ENCODE measurements around the gene RXFP4.

DNA sequence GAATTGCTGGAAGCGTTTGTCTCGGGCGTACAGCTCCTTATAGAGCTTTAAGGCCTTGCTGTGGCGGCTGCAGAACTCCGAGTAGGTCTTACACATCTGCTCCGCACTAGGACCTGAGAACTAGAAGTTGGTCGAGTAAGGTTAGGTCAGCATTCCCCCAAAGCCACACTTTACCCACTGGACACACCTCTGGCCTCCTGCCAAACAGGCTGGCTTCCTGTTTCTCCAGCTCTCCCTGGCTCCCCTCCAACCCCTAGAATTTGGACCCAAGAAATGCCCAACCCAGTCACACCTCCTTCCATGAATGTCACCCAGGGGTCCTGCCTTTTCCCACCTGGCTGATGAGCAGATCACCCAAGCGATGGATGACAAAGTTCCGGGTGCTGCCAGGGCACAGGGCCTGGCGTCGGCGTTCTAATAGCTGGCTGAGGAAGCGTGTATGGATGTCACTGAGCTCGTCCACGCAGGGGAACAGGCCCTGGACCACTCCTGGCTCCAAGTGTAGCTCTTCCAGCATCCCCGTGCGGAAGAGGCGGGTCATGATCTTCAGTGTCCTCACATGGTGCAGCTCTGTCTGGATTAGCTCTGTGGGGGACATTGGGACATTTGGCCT, 21.3 kb downstream of the RXFP4 start:
- no peak for TF ChIP-seq EZH2 (IDR thresholded peaks at IDR 0.05; ENCODE audit: insufficient read depth, low read length)
- TF ChIP-seq, protein P1, sequence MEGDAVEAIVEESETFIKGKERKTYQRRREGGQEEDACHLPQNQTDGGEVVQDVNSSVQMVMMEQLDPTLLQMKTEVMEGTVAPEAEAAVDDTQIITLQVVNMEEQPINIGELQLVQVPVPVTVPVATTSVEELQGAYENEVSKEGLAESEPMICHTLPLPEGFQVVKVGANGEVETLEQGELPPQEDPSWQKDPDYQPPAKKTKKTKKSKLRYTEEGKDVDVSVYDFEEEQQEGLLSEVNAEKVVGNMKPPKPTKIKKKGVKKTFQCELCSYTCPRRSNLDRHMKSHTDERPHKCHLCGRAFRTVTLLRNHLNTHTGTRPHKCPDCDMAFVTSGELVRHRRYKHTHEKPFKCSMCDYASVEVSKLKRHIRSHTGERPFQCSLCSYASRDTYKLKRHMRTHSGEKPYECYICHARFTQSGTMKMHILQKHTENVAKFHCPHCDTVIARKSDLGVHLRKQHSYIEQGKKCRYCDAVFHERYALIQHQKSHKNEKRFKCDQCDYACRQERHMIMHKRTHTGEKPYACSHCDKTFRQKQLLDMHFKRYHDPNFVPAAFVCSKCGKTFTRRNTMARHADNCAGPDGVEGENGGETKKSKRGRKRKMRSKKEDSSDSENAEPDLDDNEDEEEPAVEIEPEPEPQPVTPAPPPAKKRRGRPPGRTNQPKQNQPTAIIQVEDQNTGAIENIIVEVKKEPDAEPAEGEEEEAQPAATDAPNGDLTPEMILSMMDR (IDR thresholded peaks at IDR 0.05; ENCODE audit: insufficient read depth, low read depth, low read length) = no peak

All from astrocyte (in vitro differentiated cells and primary cell).